ENCODE results near the gene GLT6D1. TPM values are rescaled to one million over a fixed set of nuclear protein-coding genes. Genes with fewer than 3 reads are reported as not detected.

The GLT6D1 gene
- total and polyA plus RNA-seq, 2 of the 8 experiments (the other 6 are each of a cell fraction or from before 2014, with no cell fraction given) = 1.3 to 2.1 TPM

GRCh38 chr9:135657416-135657815 is 18.1 kb upstream of the GLT6D1 start:
- H3K79me2 ChIP-seq (ENCODE audit: control insufficient read depth in 1 of 2, insufficient read depth in 2 of 2, low read length in 2 of 2) = no peaks in the 10 kb centered on the region
- ChIA-PET CTCF (ENCODE audit: partially characterized antibody) (interaction anchor here (0.7 to 1.6 kb wide), 2 partner anchors 10 to 54 kb away, joined by 3 read pairs; no protein-coding TSS in a partner anchor), POLR2A (ENCODE audit: partially characterized antibody) (interaction anchor here (1.4 to 1.6 kb wide), 2 partner anchors 9 to 10 kb away, joined by 3 to 10 read pairs; no protein-coding TSS in a partner anchor)
- H2BK20ac ChIP-seq (ENCODE audit: low read length) = no peak overlapping the region
- no peak overlapping the region for H4K5ac ChIP-seq (ENCODE audit: insufficient read length, low read depth, low read length)
- H4K20me1 ChIP-seq (replicated peaks in 1 of 2; ENCODE audit: control insufficient read depth in 1 of 2, insufficient read depth in 2 of 2, low read length in 2 of 2) = no peaks in the 10 kb centered on the region
- H2AK5ac ChIP-seq (ENCODE audit: low read depth, low read length) = no peak overlapping the region
- FAIRE-seq (no peak), DNase-seq (ENCODE audit: low read depth in 1 of 2, low spot score in 2 of 2) (no peak)
- H3K9me3 ChIP-seq (ENCODE audit: insufficient read depth in 2 of 2, low read depth in 1 of 2, low read length in 1 of 2) = peaks cover 47 to 57% of the 10 kb centered on the region in 2 experiments
- H3K4me2 ChIP-seq (ENCODE audit: insufficient read depth in 1 of 2, low read depth in 2 of 2, low read length in 2 of 2) = no peak overlapping the region
- no peak overlapping the region for H4K91ac ChIP-seq (replicated peaks; ENCODE audit: insufficient read length, low read length)
- no peak overlapping the region for H3K4ac ChIP-seq (replicated peaks; ENCODE audit: insufficient read length, low read depth, low read length)
- H2BK15ac ChIP-seq (ENCODE audit: low read length) = no peak overlapping the region
- no peak overlapping the region for H3K56ac ChIP-seq (replicated peaks; ENCODE audit: insufficient read length, low read depth, low read length)
- H2AFZ ChIP-seq (ENCODE audit: low read length) = no peak overlapping the region
- H2BK120ac ChIP-seq (replicated peaks; ENCODE audit: low read depth, low read length) = no peak overlapping the region
- no peak overlapping the region for H3K4me3 ChIP-seq (ENCODE audit: extremely low read depth in 1 of 4, insufficient read depth in 2 of 4, low read depth in 3 of 4, low read length in 4 of 4)
- no peak overlapping the region for H2BK12ac ChIP-seq (ENCODE audit: low read depth, low read length)
- H3K4me1 ChIP-seq (replicated peaks in 1 of 4; ENCODE audit: control insufficient read depth in 3 of 4, insufficient read depth in 4 of 4, low read length in 3 of 4) = peaks cover 0 to 5% (median 2%) of the 10 kb centered on the region in 4 experiments; a peak in 3 of 7 replicates
- no peak overlapping the region for H3K9ac ChIP-seq (replicated peaks in 1 of 4; ENCODE audit: extremely low read depth in 1 of 4, low read depth in 3 of 4, low read length in 3 of 4)
- H3K14ac ChIP-seq (ENCODE audit: insufficient read length) = no peak overlapping the region
- H3K36me3 ChIP-seq (ENCODE audit: control insufficient read depth in 2 of 4, insufficient read depth in 4 of 4, low read length in 3 of 4) = peaks cover 0 to 53% (median 4%) of the 10 kb centered on the region in 4 experiments; a peak in 5 of 8 replicates
- no peak overlapping the region for H3K27ac ChIP-seq (ENCODE audit: low read depth, low read length)
- no peaks in the 10 kb centered on the region for H3K23me2 ChIP-seq (ENCODE audit: low read depth, low read length)
- no peak overlapping the region for H3K18ac ChIP-seq (ENCODE audit: extremely low read depth, low read length)
- H3K27me3 ChIP-seq (replicated peaks in 1 of 4; ENCODE audit: control insufficient read depth in 3 of 4, extremely low read depth in 1 of 4, insufficient read depth in 3 of 4, low read length in 3 of 4) = no peaks in the 10 kb centered on the region
- H3K79me1 ChIP-seq (ENCODE audit: low read depth, low read length) = no peaks in the 10 kb centered on the region
- H2BK5ac ChIP-seq (ENCODE audit: low read depth, low read length) = no peak overlapping the region
- H3K23ac ChIP-seq (ENCODE audit: insufficient read length) = no peak overlapping the region
- WGBS, 2 experiments (ENCODE audit: extremely low coverage in 1 of 2, insufficient coverage in 1 of 2, insufficient read length in 1 of 2, insufficient replicate concordance in 2 of 2, low coverage in 1 of 2, low lambda C conversion rate in 2 of 2, missing lambda C conversion rate in 1 of 2) = 91% methylated on average over 15 of the region's 15 CpGs; no CpG with 5 or more reads in 1 of the 2 experiments
- no peak overlapping the region for H4K8ac ChIP-seq (ENCODE audit: extremely low read depth, insufficient read depth, low read length)
- TF ChIP-seq RAD21 (IDR thresholded peaks at IDR 0.05 in 1 of 2, conservative IDR thresholded peaks at IDR 0.05 in 1 of 2; ENCODE audit: low read depth in 2 of 2, low read length in 2 of 2) (no peak), MAX (IDR thresholded peaks at IDR 0.05) (no peak), CTBP2 (IDR thresholded peaks at IDR 0.05; ENCODE audit: borderline replicate concordance, insufficient read depth, insufficient read length, low read length) (no peak), GTF2F1 (IDR thresholded peaks at IDR 0.05; ENCODE audit: borderline replicate concordance, low read depth, low read length) (no peak), NANOG (IDR thresholded peaks at IDR 0.05; ENCODE audit: insufficient read depth, low read depth, low read length, poor library complexity, severe bottlenecking) (no peak), KDM4A (IDR thresholded peaks at IDR 0.05; ENCODE audit: low read depth, low read length, severe bottlenecking) (no peak), POU5F1 (IDR thresholded peaks at IDR 0.05; ENCODE audit: low read depth, low read length) (no peak), JUN (IDR thresholded peaks at IDR 0.05; ENCODE audit: low read depth, low read length) (no peak), HDAC2 (IDR thresholded peaks at IDR 0.05; ENCODE audit: borderline replicate concordance in 1 of 2, low read depth in 2 of 2, low read length in 2 of 2) (no peak)

Measured in H1 (cell line).